ENCODE measurements around the gene POP4.

POP4 gene

DNA sequence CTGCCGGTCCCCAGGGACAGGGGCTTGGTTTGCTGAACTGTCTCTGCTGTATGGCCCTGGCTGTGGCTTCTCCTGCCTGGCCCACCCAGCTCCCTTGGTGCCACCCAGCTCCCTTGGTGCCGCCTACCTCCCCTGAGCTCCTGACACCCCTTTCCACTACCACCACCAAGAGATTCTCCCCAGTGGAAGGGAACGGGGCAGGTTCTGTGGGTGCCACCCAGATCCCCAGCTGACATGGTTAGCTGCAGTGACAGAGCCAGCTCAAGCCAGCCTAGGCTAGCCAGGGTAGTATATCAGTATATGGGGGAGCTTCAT lies 28.5 kb upstream of the POP4 start:
- DNase-seq: no peak

DNA sequence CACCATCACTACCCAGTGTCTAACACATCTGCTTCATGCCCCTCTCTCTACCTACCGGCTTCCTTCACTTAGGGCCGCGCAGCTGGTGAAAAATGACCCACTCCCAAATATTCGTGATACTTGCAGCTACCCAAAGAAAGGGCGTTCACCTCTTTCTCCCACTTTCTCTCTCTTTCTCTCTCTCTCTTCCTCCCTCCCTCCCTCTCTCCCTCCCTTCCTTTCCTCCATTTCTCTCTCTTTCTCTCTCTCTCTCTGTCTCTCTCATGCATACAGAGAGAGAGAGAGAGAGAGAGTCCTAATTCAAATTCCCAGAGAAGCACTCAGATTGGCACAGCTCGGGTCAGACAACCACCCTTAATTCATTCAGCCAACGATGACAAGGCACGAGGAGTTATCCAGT lies 27.7 kb upstream of the POP4 start:
- DNase-seq: no peak

DNA sequence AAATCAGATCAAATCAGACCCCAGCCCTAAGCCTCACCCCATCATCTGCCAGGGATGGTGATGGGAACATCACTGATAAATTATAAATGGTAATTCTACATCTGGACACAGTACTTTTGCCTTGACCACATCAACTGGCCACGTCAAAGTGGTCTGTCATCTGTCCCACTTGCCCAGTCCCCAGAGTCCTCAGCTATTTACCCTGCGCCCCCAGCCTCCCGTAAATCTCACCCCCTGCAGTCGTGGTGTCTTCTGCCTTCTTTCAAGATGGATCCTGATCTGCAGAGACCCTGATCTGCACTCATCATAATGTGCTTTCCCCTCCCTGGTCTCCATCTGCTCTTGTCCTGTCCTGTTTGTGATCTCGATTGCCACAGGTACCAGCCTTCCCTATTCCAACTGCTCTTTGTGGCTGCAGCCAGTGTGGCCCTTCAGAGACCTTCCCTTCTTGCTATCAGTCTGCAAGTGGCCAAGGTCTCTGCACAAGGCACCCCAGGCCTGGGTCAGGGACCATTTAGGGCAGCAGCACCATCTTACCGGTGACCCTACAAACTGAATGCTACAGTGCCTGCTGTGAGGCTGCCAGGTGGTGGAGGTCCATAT lies 26.7 kb upstream of the POP4 start:
- DNase-seq: no peak

DNA sequence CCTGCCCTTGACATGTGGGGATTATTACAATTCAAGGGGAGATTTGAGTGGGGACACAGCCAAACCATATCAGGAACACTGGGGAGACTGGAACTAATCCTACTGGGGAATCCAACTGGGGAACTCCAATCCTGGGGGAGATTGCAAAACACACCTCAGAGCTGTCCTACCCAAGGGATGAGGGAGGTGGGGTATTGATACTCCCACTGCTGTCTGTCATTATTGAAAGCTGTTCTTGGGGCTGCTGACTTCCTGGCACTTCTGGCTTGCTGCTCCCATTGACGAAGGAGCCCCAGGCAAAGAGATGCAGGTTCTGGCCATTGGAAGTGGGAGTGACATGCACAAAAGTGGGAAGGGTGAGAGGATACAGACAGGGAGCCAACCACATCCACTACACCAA lies 24.7 kb upstream of the POP4 start:
- DNase-seq: no peak

DNA sequence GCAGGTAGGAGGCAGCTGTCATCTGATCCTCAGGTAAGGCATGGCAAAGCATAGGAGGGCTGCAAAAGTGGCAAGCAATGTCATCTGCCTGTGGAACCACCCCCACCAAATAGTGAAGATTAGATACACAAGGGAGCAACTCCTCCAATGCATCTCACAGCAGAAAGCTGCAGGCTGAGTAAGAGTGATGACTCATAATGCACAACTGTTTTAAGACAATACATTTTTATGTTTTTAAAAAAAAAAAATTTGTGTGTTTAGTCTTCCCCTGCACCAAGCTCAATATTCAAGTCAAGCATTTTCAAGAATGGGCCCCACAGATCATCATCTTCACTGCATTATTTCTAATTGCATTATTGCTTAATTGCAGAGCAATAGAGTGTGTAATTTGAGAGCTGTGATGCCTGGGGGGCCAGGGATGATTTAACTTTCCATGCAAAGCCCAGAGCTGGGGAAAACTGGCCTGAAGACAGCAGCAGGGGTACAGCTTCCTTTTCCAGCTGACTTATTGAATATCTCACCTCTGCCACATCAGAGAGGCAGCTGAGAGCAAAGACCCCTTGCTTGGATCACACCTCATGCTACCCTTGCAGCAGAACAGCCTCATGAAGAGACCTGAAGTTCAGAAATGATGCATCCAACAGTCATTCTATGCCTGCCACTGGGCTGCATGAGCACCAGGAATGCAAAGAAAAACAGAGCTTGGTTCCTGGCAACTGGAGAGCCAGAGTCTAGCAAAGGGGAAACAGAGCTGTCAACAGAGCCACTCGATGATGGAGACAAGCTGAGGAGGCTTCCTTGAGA lies 22.7 kb upstream of the POP4 start:
- no peak for DNase-seq

DNA sequence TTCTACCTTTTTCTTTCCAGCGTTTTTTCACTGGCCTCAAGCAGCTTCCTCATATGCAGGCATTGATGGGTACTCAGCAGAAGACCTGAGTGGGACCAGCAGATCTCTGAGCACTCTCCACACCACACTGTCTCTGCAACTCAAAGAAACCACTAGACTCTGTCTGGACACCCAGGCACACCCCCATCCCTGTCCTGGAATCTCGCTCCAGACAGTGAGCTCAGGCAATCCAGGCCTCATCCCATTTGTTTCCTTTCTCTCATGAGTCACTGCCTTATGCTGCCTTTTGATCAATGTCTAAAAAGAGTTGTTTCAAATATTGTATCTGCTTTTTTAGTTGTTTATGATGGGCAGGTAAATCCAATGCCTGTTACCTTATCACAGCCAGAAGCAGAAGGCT lies 19.7 kb upstream of the POP4 start:
- no peak for DNase-seq

DNA sequence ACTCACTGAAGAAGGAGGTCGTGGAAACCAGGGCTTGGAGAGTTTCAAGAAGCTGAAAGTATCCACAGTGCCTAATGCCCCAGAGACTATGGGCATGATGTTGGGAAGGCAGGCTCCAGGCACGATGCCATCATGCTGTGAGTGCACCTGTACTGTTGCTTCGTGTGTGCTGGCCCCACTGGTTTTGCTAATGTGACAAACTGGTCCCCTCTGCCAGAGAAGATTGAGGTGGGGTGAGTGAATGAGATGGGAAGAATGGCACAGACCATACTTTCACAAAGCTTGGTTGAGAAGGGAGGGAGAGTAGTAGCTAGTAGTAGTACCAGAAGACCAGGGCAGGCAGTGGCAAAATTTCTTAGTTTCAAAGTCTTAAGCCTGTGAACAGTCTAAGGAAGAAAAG lies 19.0 kb upstream of the POP4 start:
- DNase-seq: no peak

DNA sequence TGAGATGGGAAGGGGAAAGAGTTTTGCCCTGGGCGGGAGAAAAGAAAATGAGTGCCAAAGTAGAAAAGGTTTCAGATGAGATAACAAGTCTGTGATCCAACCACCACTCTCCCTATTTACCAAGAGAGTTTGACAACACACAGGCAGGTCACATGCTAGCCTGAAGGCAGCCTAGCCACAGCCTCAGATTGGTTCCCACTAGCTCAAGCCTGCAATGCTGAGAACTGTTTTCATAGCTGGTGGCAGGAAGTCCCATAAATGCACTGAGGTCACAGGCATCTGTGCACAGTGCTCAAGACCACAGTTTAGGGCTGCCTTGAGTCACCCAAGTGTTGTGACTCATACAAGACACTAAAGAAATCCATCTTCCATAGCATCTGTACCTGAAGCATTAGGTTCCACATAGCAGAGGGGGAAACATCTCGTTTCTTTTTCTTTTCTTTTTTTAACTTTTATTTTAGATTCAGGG lies 18.5 kb upstream of the POP4 start:
- DNase-seq: peak; percentile 45 to 56

DNA sequence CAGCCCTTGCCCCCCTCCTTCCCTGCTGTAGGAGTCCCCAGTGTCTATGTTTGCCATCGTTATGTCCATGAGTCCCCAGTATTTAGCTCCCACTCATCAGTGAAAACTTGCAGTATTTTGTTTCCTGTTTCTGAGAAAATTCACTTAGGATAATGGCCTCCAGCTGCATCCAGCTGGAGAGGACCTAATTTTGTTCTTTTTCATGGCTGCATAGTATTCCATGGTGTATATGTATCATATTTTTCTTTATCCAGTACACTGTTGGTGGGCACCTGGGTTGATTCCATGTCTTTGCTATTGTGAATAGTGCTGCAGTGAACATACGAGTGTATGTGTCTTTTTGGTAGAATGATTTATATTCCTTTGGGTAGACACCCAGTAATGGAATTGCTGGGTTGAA lies 18.0 kb upstream of the POP4 start:
- DNase-seq: no peak

DNA sequence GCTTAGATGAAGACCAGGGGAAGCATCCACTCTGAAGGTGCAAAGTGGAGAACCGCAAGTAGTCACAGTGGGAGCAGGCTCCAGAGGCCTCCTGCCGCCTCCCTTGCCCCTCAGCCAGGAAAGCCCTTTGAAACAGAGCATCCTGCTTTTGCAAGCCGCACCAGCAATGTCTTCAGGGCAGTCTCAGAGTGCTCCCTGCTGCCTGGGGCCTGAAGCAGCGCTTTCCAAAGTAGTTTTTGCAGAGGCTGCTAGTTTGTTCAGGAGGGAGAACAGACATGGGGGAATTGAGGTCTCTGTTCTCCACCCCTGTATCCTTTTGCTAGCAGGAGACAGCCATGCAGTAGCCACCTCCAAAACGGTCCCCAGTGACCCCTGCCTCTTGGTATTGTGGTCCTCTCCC lies 15.8 kb upstream of the POP4 start:
- no peak for DNase-seq

DNA sequence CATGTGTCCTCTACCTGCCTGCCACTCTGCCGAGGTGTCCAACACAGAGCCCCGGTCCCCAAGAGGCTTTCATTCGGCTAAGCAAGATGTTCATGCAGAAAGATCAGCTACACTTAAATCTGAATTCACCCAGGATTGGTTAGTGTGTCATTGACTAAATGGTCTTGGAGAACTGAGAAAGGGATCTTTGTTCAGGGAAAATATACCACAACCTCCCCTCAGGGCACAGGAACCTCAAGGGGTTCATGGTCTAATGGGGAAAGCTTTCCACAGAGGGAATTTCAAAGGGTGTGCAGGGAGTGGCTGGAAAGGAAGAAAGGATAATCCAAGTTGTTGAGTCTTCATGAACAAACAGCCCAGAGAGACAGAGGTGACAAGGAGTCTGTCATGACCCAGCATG lies 14.4 kb upstream of the POP4 start:
- DNase-seq: no peak

DNA sequence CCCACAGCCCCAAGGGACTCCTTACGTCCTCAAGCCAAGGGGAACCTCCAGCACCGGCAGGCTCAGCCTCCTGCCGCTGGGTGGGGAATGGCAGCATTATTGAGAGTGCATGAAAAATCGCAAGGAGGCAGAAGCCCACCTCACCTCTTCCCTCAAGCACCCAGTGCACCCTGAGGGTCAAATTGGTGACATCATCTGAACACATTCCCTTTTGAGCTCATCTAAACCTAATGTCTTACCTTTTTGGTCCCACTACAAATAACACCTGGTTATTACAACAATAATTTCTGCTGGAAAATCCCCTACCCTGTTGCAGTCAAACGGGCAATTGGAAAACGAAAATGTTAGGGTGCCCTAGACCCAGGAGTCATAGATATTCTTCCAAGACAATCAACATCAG lies 12.2 kb upstream of the POP4 start:
- DNase-seq: no peak

DNA sequence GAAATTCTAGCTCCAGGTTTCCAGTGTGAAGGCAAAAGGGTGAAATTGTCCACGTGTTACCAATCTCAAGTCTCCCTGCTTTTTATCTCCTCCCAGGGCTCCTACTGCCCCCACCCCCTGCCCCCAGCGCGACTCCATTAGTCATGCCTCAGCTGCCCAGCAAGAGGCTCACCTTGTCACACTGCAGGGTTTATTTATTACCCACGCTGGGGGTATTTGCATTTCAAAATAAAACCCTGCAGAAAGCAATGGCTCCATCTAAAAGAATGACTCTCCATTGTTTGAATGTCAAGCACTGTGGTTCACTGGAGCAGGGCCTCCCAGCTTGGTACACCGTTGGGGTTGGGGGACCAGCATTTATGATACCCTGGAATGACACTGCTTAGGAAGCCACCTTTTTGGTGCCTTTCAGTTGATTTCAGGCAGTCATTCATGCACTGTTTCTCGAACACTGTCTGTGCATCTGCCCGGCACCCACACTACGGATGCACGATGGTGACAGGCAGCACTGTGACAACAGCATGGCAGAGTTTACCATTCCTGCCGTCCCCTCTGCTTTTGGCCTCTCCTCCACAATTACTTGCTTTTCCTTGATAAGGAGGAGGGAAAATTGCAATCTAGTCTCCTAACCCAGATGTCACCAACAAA lies 9.9 kb upstream of the POP4 start:
- no peak for DNase-seq

DNA sequence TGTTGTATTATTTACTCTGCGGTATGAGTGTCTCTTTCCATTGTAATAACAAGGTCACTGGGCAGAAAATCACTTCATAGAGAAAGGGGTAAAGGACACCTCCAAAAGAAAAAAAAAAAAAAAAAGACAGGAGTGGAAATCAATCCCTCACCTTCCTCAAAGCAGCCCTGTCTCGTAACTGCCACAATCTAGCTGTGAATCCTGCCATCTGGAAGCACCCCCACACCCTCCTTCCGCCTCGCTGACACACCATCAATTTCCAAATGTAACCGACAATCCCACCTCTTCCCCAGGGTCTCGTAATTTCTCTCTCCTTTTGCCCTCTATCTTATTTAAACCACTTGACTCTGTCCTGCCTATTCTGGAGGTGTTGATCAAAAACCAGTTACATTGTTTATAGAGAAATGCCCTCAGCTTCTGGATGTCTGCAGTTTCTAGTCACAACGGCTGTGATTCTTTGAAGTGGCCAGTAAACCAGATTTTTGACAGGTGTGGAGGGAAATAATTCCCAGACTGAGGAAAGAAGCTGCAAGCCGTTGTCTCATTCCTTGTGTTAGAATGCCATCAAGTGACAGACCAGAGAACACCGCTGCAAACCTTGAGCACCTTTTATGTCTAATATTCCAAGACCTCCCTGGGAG lies 9.1 kb upstream of the POP4 start:
- DNase-seq: no peak

DNA sequence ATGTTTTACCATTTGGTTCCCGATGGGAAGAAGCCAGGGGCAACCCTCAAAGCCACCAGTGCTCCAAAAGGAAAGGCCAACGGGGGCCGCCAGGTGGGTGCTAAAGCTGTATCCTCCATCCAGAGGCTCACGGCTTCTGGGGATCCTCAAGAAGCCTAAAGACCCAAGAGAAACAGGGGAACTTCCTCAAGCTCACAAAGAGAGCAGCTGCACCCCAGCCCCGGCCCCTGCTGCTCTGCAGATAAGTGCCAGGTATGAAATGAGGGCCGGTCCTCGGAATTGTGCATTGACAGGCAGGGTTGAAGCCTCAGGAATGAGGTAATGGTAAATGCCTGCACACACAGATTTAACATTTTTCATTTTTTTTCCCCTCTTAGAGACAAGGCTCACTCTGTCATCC lies 8.0 kb upstream of the POP4 start:
- DNase-seq: no peak

DNA sequence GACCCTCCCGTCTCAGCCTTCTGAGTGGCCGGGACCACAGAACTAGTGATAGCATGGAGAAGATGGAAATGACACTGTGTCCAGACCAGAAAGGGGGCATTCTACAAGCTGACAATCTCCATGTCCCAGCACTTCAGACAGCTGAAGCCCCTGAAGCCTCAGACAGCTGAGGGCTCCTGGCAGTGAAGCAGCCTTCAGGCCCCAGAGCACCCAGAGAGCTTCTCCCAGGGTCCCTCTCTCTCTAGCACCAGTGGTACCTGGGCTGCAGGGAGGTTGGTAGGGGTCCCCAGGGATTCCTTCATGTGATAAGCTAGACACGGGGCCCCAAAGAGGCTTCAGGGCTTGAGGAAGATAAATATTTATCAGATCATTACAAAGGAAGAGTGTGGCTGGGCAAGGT lies 7.6 kb upstream of the POP4 start:
- DNase-seq: no peak

DNA sequence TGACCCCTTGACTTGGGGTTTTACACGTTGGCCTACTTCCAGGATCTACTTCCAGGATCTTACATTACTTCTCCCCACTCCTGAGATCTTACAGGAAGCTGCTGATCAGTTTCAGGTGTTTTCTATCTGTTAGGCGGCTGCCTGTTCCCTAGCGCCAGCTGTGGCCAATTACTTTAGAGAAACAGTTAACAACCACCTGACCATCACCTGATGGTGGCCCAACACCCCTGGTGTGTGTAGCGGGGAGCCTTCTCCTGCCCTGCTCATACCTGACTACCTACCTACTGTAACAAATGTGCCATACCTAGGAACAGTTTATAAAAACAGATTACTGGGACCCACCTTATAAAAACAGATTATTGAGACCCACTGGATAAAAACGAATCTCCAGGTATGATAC lies 2.8 kb upstream of the POP4 start:
- no peak for DNase-seq

DNA sequence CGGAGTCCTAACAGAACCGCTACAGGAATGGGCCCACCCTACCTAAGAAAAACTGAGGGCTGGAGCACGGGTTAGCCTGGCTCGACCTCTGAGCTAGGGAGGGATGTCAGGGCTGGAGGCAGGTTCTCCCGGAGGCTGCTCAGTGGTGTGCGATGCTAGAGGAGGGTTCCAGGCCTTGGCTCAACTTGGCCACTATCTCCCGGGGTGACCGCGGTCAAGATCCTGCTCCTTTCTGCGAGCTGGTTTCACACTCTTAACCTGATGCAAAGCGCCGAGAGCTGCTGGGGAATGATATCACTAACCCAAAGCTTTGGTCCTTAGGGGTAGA lies 301 bp downstream of the POP4 start:
- DNase-seq: no peak

DNA sequence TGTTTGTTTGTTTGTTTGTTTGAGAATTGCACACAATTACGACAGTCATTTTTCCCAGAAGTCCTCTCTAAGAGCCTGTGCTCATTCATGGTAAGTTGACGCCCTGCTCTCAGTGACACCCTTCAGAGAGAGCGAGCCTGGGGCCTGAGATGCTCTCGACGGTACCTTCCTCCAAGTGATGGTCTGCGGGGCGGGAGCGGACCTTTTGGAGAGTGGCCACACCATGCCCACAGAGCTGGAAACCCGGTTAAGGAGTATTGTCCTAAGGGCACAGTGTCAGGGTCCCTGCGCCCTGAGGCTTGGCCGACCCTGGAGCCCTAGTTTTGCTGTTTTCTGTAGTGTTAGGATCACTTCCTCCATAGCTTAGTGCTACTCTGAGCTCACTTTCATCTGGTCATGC lies 3.6 kb downstream of the POP4 start:
- DNase-seq: no peak

DNA sequence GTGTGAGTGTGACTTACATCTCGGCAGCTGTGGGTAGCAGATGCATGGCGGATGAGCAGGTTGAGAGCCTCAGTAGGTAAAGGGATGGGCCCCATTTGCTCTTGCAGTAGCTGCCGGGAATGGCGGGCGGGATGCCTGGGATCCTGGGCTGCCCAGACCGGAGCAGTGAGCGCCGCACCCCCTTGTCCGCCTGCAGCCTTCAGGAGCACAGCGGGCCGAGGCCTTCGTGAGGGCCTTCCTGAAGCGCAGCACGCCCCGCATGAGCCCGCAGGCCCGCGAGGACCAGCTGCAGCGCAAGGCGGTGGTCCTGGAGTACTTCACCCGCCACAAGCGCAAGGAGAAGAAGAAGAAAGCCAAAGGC lies 4.1 kb downstream of the POP4 start:
- no peak for DNase-seq

DNA sequence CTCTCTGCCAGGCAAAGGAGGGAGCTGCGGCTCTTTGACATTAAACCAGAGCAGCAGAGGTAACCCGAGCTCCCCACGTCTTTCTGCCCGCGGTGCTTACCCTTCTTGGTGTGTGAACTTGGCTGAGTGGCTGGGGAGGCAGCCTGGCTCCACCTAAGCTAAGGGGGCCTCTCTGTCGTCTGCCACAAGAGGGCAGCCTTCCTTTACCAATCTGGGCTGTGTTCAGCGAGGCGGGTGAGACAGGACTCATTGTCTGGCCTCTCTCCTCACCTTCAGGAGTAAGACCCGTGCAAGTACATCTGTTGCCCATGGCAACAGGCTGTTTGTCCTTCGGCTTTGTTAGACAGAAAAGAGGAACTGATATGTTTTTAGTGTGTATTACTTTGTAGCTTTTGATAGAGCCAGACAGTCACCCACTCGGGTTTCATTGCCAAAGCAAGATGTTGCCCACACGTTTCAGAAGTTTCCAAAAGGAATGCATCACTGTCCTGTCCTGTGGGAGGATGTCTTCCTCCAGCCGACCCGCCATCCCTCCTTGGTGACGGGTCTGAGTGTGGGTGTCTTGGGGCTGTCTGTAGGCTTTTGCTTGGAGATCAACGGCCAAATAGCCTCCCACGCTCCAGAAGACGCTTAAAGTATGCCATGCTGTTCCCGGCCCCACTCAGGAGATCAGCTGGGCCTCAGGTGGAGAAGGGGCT lies 4.6 kb downstream of the POP4 start:
- peak; percentile 88 to 89 for DNase-seq

DNA sequence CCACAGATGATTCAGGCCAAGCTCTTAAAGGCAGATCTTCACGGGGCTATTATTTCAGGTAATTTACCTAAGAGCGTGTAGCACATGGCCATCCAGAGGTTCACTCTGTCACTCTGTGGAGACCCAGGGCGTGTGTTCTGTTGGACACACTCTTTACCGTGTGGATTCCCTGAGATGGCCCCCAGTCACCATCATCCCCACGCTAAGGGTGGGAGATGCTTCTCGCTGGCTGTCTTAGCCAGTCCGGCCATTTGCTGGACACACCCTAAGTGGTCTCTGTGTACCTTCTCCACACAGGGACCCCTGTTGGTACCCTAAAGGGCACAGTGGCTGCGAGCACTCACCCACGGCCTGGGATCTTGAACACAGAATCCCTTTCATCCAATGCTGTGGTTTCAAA lies 6.0 kb downstream of the POP4 start:
- DNase-seq: no peak

DNA sequence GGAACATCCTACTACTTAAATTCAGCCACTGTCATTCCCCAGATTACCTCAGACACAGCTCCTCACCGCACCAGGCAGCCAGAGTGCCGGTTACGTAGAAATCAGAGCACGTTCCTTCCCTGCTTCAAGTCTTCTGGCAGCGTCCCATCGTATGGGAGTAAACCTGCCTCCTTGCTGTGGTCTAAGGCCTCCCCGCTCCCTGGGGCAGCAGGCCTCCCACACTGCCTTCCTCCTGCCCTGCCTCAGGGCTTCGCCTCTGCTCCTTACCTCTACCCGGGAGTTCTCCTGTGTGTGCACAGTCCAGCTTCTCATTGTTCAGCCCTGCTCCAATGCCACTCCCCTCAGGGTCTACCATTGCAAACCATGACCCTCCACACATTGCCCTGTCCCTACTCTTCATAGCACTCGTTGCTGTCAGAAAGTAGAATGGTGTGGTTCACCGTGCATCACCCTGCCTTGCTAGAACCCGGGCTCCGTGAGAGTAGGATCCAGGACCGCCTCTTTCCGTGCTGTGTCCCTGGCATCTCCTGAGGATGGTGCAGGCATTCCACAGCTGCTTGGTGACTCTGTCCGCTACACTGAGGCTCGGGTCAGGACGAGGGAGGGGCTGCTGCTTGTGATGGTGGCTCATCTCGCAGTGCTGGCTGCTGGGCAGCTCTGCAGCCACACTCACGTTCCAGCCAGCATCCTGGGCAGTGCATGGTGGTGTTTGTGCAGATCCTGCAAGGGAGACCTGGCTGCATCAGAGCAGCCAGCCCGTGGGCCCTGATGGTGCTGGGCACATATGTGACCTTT lies 6.9 kb downstream of the POP4 start:
- no peak for DNase-seq

Data from CD4-positive, alpha-beta T cell treated with Interleukin-1 beta for 1 hour (primary cell).